ENCODE data around the gene BMAL1. TPM values are rescaled to one million over a fixed set of nuclear protein-coding genes. Genes with fewer than 3 reads are reported as not detected.

Gene BMAL1
- polyA plus RNA-seq, result 18.9 to 27.5 TPM (median 22.6 TPM) in 3 replicates
- polyA plus RNA-seq (2011; ENCODE audit: low read depth), result 31.7 TPM
- polyA plus RNA-seq (2011; cell fraction: cytosol; rRNA removed), result 14.7 and 32.0 TPM in 2 replicates
- 25.5 and 36.9 TPM in 2 replicates for polyA plus RNA-seq (2011; cell fraction: nucleus; rRNA removed)
- 13.8 and 19.4 TPM in 2 replicates for polyA plus RNA-seq (2012; ENCODE audit: low replicate concordance)
- polyA minus RNA-seq, result 20.0 to 40.1 TPM (median 27.1 TPM) in 3 replicates
- polyA minus RNA-seq (2011; cell fraction: cytosol; rRNA and poly(A)+ RNA removed), result 17.5 TPM
- polyA minus RNA-seq (2011; cell fraction: nucleus; rRNA and poly(A)+ RNA removed), result 26.6 and 44.0 TPM in 2 replicates

GRCh38 chr11:13277768-13278608 is at the start of gene BMAL1:
BMAL1 (plus strand) TSS chr11:13277790; CDS start chr11:13354309, 76,519 bp downstream.
- no peak for FAIRE-seq
- Histone ChIP-seq H3K9ac (ENCODE audit: control insufficient read depth, extremely low read depth, insufficient read depth, low read length) (peak within 1 kb of the TSS; percentile 85), H3K4me3 (ENCODE audit: control insufficient read depth in 2 of 3, extremely low read depth in 1 of 3, insufficient read depth in 2 of 3, low read depth in 1 of 3, low read length in 3 of 3) (peak within 1 kb of the TSS; percentile 80 to 87 (median 82)), H3K79me2 (ENCODE audit: control insufficient read depth, insufficient read depth, low read length) (peaks cover 43% of the 10 kb centered on the region), H4K20me1 (ENCODE audit: control insufficient read depth, extremely low read depth, insufficient read depth, low read length) (peaks cover 10% of the 10 kb centered on the region), H3K4me1 (ENCODE audit: control insufficient read depth, extremely low read depth, insufficient read depth, low read length) (peaks cover 26% of the 10 kb centered on the region), H3K27me3 (ENCODE audit: control insufficient read depth, extremely low read depth, insufficient read depth, low read length) (no peaks in the 10 kb centered on the region), H3K36me3 (ENCODE audit: control insufficient read depth in 2 of 2, extremely low read depth in 1 of 2, insufficient read depth in 2 of 2, low read length in 2 of 2) (peaks cover 0 to 5% of the 10 kb centered on the region in 2 experiments), H3K9me1 (ENCODE audit: control insufficient read depth, extremely low read depth, insufficient read depth, low read length) (peaks cover 3% of the 10 kb centered on the region), H3K9me3 (ENCODE audit: control insufficient read depth, low read depth, low read length) (no peaks in the 10 kb centered on the region), H3K4me2 (ENCODE audit: control insufficient read depth, extremely low read depth, insufficient read depth, low read depth, low read length) (peak within 1 kb of the TSS; percentile 100), H3K27ac (ENCODE audit: control insufficient read depth, insufficient read depth, low read length) (peak within 1 kb of the TSS; percentile 72), H2AFZ (ENCODE audit: control insufficient read depth, low read length) (peak within 1 kb of the TSS; percentile 79)
- DNase-seq (ENCODE audit: low read depth, low spot score), result no peak
- TF ChIP-seq EZH2 (IDR thresholded peaks at IDR 0.05; ENCODE audit: low read length), result no peak
- TF ChIP-seq, protein P1, sequence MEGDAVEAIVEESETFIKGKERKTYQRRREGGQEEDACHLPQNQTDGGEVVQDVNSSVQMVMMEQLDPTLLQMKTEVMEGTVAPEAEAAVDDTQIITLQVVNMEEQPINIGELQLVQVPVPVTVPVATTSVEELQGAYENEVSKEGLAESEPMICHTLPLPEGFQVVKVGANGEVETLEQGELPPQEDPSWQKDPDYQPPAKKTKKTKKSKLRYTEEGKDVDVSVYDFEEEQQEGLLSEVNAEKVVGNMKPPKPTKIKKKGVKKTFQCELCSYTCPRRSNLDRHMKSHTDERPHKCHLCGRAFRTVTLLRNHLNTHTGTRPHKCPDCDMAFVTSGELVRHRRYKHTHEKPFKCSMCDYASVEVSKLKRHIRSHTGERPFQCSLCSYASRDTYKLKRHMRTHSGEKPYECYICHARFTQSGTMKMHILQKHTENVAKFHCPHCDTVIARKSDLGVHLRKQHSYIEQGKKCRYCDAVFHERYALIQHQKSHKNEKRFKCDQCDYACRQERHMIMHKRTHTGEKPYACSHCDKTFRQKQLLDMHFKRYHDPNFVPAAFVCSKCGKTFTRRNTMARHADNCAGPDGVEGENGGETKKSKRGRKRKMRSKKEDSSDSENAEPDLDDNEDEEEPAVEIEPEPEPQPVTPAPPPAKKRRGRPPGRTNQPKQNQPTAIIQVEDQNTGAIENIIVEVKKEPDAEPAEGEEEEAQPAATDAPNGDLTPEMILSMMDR (optimal IDR thresholded peaks at IDR 0.05 in 1 of 3, IDR thresholded peaks at IDR 0.05 in 1 of 3, conservative IDR thresholded peaks at IDR 0.05 in 1 of 3; ENCODE audit: extremely low read depth in 1 of 3, insufficient read depth in 2 of 3, low read length in 3 of 3), result no peak
- dilution Hi-C loops (cut with MboI; ENCODE audit: extremely low pct_ligation_motif_present, low sequenced_read_pairs), result no loop called here

DNA sequence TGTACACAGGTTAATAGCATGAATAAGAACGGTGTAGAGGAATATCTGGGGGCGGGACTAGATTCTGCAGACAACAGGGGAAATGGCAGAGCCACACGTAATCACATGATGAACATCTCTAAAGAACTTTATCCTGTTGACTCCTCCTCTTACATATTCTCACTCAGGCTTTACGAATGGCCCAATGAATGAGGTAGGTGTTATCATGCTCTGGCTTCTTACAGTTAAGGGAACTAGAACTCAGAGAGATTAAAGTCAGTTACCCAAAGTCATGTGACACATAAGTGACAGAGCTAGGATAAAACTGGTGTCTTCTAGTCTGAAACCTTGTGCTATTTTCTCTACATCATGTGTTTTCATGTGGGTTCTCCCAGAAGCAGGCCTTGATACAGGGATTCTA is 49.0 kb upstream of the BMAL1 start:
- peak; percentile 58 for FAIRE-seq
- Histone ChIP-seq H3K9me3 (ENCODE audit: control insufficient read depth, low read depth, low read length) (no peaks in the 10 kb centered on the region), H2AFZ (ENCODE audit: control insufficient read depth, low read length) (no peak overlapping the region), H3K4me1 (ENCODE audit: control insufficient read depth, extremely low read depth, insufficient read depth, low read length) (peaks cover 29% of the 10 kb centered on the region), H3K27me3 (ENCODE audit: control insufficient read depth, extremely low read depth, insufficient read depth, low read length) (no peaks in the 10 kb centered on the region), H3K9me1 (ENCODE audit: control insufficient read depth, extremely low read depth, insufficient read depth, low read length) (no peaks in the 10 kb centered on the region), H3K9ac (ENCODE audit: control insufficient read depth, extremely low read depth, insufficient read depth, low read length) (no peak overlapping the region), H3K4me3 (ENCODE audit: control insufficient read depth in 2 of 3, extremely low read depth in 1 of 3, insufficient read depth in 2 of 3, low read depth in 1 of 3, low read length in 3 of 3) (no peak overlapping the region), H4K20me1 (ENCODE audit: control insufficient read depth, extremely low read depth, insufficient read depth, low read length) (no peaks in the 10 kb centered on the region), H3K27ac (ENCODE audit: control insufficient read depth, insufficient read depth, low read length) (no peak overlapping the region), H3K36me3 (ENCODE audit: control insufficient read depth in 2 of 2, extremely low read depth in 1 of 2, insufficient read depth in 2 of 2, low read length in 2 of 2) (no peaks in the 10 kb centered on the region), H3K79me2 (ENCODE audit: control insufficient read depth, insufficient read depth, low read length) (no peaks in the 10 kb centered on the region), H3K4me2 (ENCODE audit: control insufficient read depth, extremely low read depth, insufficient read depth, low read depth, low read length) (no peak overlapping the region)
- dilution Hi-C loops (cut with MboI; ENCODE audit: extremely low pct_ligation_motif_present, low sequenced_read_pairs), result no loop called here
- TF ChIP-seq, protein P1 (optimal IDR thresholded peaks at IDR 0.05 in 1 of 3, IDR thresholded peaks at IDR 0.05 in 1 of 3, conservative IDR thresholded peaks at IDR 0.05 in 1 of 3; ENCODE audit: extremely low read depth in 1 of 3, insufficient read depth in 2 of 3, low read length in 3 of 3), result no peak
- TF ChIP-seq EZH2 (IDR thresholded peaks at IDR 0.05; ENCODE audit: low read length), result no peak
- no peak for DNase-seq (ENCODE audit: low read depth, low spot score)

All from keratinocyte (primary cell).